ENCODE data around the gene RBPJ. TPM values are rescaled to one million over a fixed set of nuclear protein-coding genes. Genes with fewer than 3 reads are reported as not detected.

The RBPJ gene
- total RNA-seq, 2 experiments from 2014 or later: 39.9 to 61.1 TPM

DNA sequence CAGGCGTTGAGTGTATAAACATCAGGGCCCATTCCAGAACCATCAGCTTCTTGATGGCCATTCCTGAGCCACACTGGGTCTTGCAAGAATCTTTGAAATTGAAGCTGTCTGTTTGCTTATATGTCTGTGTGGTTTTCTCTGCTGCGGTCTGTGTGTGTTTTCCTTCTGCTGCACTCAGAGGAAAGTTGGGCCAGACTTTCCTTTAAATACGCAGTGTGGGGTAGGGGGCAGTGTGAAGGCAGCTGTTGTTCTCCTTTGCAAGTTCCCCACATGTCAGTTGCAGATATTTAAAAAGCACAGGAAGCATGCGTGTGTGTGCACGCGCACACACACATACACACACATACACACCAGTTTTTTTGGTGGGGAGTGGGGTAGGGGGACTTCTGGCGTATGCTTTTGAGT is 137.3 kb downstream of the RBPJ start:
- no peaks in the 10 kb centered on the region for H3K36me3 ChIP-seq (ENCODE audit: insufficient read depth, low read length)
- intact Hi-C loops (cut with micrococcal nuclease; ENCODE audit: unreplicated experiment): no loop called here
- no peaks in the 10 kb centered on the region for H4K20me1 ChIP-seq (ENCODE audit: insufficient read depth, low read length)
- H3K9me2 ChIP-seq (ENCODE audit: insufficient read depth, low read length): no peaks in the 10 kb centered on the region
- no peak overlapping the region for H3K4me3 ChIP-seq (ENCODE audit: low read depth, low read length, poor library complexity, severe bottlenecking)
- peak; percentile 35 for DNase-seq (ENCODE audit: low spot score)
- BruUV-seq (replicated peaks): no TSS peak
- peak overlapping the region; percentile 3; the same call in 1 of the 2 replicates for H3K4me2 ChIP-seq (ENCODE audit: low read length)
- H3K9me3 ChIP-seq (ENCODE audit: low read length): no peaks in the 10 kb centered on the region
- TF ChIP-seq, protein P1, sequence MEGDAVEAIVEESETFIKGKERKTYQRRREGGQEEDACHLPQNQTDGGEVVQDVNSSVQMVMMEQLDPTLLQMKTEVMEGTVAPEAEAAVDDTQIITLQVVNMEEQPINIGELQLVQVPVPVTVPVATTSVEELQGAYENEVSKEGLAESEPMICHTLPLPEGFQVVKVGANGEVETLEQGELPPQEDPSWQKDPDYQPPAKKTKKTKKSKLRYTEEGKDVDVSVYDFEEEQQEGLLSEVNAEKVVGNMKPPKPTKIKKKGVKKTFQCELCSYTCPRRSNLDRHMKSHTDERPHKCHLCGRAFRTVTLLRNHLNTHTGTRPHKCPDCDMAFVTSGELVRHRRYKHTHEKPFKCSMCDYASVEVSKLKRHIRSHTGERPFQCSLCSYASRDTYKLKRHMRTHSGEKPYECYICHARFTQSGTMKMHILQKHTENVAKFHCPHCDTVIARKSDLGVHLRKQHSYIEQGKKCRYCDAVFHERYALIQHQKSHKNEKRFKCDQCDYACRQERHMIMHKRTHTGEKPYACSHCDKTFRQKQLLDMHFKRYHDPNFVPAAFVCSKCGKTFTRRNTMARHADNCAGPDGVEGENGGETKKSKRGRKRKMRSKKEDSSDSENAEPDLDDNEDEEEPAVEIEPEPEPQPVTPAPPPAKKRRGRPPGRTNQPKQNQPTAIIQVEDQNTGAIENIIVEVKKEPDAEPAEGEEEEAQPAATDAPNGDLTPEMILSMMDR (conservative IDR thresholded peaks at IDR 0.05; ENCODE audit: low read length): 0 out of 2 replicates have a peak, but pooled peaks have one; percentile 17
- no peak for TF ChIP-seq EZH2phosphoT487 (IDR thresholded peaks at IDR 0.05; ENCODE audit: borderline replicate concordance, low read depth, low read length)
- no peak overlapping the region for H3K27ac ChIP-seq (ENCODE audit: low read depth, low read length, poor library complexity, severe bottlenecking)
- CTCF ChIA-PET (ENCODE audit: unreplicated experiment): interaction anchor here (0.6 to 1.1 kb wide), 2 partner anchors 263 to 549 kb away, joined by 3 read pairs; no protein-coding TSS in a partner anchor
- H2AFZ ChIP-seq (ENCODE audit: low read length): peak overlapping the region; percentile 8; the same call in 1 of the 2 replicates
- peaks cover 12% of the 10 kb centered on the region for H3K4me1 ChIP-seq (ENCODE audit: insufficient read depth, low read length, poor library complexity, severe bottlenecking)
- POLR2A ChIA-PET: interaction anchor here (0.6 to 0.7 kb wide), 2 partner anchors 210 to 464 kb away, joined by 3 read pairs; no protein-coding TSS in a partner anchor
- no peaks in the 10 kb centered on the region for H3K79me2 ChIP-seq (ENCODE audit: insufficient read depth, low read depth, low read length)

DNA sequence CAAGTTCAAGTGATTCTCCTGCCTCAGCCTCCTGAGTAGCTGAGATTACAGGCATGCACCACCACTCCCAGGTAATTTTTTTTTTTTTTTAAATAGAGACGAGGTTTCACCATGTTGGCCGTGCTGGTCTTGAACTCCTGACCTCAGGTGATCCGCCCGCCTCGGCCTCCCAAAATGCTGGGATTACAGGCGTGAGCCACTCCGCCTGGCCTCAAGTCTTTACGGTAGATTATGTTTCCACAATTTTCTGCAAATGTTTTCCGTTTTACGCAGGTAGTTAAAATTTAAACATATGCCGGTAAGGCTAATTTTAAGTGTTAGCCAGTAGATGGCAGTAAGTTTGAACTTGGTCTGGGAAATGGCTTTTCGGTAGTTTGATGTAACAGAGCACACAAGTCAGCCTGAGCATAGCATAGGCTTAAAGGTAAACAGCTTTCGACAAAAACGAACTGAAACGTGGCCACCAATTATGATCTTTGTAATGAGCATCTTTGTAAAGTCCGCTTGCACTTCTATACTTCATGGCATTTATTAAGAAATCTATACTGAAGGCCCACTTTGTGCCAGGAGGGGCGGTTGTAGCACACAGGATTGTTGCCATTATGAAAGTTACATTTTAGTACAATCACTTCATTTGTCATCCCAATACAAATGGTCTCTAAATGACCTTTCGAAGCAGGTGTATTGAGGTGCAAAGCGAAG is 138.4 kb downstream of the RBPJ start:
- H3K4me3 ChIP-seq (ENCODE audit: low read depth, low read length, poor library complexity, severe bottlenecking): no peak overlapping the region
- CTCF ChIA-PET (ENCODE audit: unreplicated experiment): interaction anchor here (1.1 kb wide), 1 partner anchor 262 kb away, joined by 3 read pairs; no protein-coding TSS in a partner anchor

More for the DNA sequence above, 138.4 kb downstream of the RBPJ start:
- Histone ChIP-seq H3K9me3 (ENCODE audit: low read length) (no peaks in the 10 kb centered on the region), H2AFZ (ENCODE audit: low read length) (peak overlapping the region; percentile 56; the same call in 1 of the 2 replicates), H3K4me2 (ENCODE audit: low read length) (peak overlapping the region; percentile 37; the same call in 1 of the 2 replicates), H4K20me1 (ENCODE audit: insufficient read depth, low read length) (no peaks in the 10 kb centered on the region), H3K27ac (ENCODE audit: low read depth, low read length, poor library complexity, severe bottlenecking) (no peak overlapping the region), H3K9me2 (ENCODE audit: insufficient read depth, low read length) (no peaks in the 10 kb centered on the region), H3K4me1 (ENCODE audit: insufficient read depth, low read length, poor library complexity, severe bottlenecking) (peaks cover 12% of the 10 kb centered on the region), H3K36me3 (ENCODE audit: insufficient read depth, low read length) (no peaks in the 10 kb centered on the region), H3K79me2 (ENCODE audit: insufficient read depth, low read depth, low read length) (no peaks in the 10 kb centered on the region)
- BruUV-seq (replicated peaks): no TSS peak
- no peak for TF ChIP-seq EZH2phosphoT487 (IDR thresholded peaks at IDR 0.05; ENCODE audit: borderline replicate concordance, low read depth, low read length)
- TF ChIP-seq, protein P1 (conservative IDR thresholded peaks at IDR 0.05; ENCODE audit: low read length): peak; percentile 85
- POLR2A ChIA-PET: interaction anchor here (0.6 to 1.1 kb wide), 5 partner anchors 25 to 1161 kb away, joined by 3 to 4 read pairs (median 4); no protein-coding TSS in a partner anchor
- intact Hi-C loops (cut with micrococcal nuclease; ENCODE audit: unreplicated experiment): loop anchor here (1.0 kb wide), 3 partner anchors 261 to 551 kb away; partner anchors contain the start of gene STIM2
- DNase-seq (ENCODE audit: low spot score): peak; percentile 76
